Hematopoietic multipotent progenitor cell treated with erythropoietin and hydrocortisone succinate and interleukin-3 and kit ligand, for 4 days (in vitro differentiated cells): ENCODE results near the gene ATP1A3.
"Not testable (repeated sequence)": the region's sequence is repeated elsewhere in the genome, so short reads cannot be mapped to it uniquely, and the experiment has no call there.

Source experiments
- DNase-seq: peaks from one replicate; pipeline ENCODE4 v3.0.0-alpha.2; 2015

Gene ATP1A3

GRCh38 chr19:41944336-41944735 is 49.7 kb downstream of the ATP1A3 start:
- DNase-seq, result no peak

GRCh38 chr19:41941410-41942202 is 52.4 kb downstream of the ATP1A3 start:
- DNase-seq, result no peak

DNA sequence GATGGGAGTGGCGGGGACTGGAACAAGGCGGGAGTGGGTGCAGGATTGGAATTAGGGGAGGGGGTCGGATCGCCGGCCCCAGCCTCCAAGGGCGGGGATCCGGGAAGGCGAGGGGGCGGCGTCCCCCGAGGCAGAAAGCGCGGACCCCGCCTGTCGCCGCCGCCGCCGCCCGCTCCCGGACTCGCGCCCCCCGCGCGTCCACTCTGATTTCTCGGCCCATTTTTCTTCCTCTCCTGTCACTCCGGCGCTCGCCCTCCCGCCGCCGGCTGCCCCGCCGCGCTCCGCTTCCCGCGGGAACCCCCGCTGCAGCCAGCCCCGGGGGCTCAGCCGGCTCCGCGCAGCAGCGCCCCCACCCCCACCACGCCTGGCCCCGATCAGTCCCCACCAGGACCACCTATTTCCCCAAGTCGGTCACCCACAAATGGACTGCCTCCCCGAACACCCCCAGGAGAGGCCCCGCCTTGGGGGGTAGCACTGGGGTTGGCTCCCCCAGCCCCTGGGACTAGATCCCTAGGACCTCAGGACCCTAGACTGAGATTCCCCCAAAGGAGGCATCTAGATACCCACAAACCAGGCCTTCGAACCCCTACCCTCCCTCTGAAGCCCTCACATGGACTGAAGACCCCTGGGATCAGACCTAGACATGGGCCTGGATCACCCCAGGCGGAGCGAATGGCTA is 53.2 kb downstream of the ATP1A3 start:
- DNase-seq, result no peak

DNA sequence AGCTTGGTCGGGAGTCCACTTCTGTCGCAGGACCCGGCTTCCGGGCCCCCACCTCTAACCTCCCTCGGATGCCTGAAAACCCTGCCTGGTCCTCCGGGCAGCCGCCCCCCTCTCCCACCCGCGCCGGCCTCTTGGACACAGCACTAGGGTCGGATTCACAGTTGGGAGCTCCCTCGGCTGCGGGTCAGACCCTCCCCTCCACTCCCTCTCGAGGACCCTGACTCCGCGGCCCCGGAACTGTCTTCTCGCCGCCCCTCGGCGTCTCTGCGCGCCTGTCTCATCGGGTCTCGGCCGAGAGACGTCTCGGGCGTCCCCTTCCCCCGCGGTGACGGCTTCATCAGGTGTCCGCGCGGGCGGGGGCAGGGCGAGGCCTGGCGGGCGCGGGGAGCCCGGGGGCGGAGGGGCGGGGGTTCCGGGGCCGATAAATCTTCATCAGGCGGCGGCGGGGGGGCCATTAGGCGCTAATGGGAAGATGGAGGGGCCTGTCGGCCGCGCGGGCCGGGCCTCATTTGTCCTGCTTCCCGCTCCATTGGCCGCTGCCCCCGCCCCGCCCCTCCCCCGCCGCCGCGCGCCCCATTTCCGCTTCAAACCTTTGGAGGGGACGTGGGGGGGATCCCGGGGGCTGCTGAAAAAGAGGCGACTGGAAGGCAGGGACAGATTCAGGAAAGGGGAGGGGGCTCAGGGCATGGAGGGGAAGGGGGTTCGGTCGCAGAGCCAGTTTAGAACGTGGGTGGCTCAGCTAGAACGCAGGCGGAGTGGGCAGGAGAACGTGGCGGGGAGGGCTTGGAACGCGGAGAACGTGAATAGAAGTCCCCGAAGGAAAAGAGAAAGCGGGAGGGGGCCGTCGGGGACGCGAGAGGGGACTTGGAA is 53.9 kb downstream of the ATP1A3 start:
- DNase-seq, result no peak

DNA sequence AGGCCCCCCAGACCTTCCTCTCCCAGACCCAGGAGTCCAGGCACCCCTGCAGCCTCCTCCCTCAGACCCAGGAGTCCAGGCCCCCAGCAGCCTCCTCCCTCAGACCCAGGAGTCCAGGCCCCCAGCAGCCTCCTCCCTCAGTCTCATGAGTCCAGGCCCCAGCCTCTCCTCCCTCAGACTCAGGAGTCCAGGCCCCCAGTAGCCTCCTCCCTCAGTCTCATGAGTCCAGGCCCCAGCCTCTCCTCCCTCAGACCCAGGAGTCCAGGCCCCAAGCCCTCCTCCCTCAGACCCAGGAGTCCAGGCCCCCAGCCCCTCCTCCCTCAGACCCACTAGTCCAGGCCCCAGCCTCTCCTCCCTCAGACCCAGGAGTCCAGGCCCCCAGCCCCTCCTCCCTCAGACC is 54.8 kb downstream of the ATP1A3 start:
- not testable (repeated sequence) for DNase-seq

DNA sequence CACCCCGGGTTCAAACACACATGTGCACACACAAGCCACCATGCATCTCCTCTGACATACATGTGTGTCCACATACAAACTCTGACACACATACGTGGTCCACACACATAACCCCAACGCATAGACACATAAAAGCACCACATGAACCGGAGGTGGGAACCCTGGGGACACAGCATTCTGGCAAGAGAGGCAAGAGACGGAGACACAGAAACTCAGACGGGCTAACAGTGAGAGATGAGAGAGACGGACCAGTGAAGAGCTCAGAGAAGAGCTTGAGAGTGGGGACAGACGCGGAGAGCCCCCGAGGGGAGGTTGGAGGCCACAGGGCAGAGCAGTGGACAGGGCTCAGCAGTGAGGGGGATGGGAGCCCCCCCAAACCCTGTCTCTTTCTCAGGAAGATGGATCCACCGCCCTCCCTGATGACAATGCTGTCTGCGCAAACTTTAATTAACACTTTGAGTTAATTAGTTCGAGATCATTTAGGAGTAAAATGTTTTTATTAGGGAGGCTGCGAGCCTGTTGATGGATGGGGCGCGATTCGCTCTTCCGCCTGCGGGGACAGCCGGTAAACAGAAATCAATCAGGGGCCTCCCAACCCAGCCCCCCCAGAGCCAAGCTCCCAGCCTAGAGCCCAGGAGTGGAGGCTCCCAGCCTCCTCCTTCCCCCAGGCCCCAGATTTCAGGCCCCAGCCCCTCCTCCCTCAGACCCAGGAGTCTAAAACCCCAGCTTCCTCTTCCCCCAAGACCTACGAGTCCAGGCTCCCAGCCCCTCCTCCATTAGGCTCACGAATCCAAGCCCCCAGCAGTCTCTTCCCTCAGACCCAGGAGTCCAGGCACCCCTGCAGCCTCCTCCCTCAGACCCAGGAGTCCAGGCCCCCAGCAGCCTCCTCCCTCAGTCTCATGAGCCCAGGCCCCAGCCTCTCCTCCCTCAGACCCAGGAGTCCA is 56.2 kb downstream of the ATP1A3 start:
- peak; percentile 49 for DNase-seq

- no peak for DNase-seq
Measured at GRCh38 chr19:41936961-41937360, 57.1 kb downstream of the ATP1A3 start.

DNA sequence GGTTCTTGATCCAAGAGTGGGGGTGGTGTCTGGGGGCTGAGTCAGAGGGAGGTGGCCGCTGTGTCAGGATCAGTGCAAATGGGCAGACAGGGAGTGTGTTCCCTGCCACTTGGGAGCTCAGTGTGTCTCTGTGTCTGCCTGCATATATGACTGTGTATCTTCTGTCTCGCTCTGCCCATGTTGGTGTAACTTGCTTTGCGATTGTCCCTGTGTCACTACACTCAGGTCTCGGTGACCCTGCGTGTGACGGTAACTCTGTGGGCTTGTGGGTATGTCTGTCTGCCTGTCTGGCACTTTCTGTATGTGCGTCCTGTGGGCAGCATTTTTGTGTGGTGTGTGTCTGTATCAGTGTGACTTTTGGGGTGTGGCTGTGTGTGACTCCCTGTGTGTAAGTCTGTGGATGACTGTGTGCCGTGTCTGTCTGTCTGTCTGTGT is 57.6 kb downstream of the ATP1A3 start:
- no peak for DNase-seq

GRCh38 chr19:41935760-41936415 is 58.1 kb downstream of the ATP1A3 start:
- DNase-seq, result no peak

GRCh38 chr19:41934849-41935374 is 59.1 kb downstream of the ATP1A3 start:
- DNase-seq, result peak; percentile 83

DNA sequence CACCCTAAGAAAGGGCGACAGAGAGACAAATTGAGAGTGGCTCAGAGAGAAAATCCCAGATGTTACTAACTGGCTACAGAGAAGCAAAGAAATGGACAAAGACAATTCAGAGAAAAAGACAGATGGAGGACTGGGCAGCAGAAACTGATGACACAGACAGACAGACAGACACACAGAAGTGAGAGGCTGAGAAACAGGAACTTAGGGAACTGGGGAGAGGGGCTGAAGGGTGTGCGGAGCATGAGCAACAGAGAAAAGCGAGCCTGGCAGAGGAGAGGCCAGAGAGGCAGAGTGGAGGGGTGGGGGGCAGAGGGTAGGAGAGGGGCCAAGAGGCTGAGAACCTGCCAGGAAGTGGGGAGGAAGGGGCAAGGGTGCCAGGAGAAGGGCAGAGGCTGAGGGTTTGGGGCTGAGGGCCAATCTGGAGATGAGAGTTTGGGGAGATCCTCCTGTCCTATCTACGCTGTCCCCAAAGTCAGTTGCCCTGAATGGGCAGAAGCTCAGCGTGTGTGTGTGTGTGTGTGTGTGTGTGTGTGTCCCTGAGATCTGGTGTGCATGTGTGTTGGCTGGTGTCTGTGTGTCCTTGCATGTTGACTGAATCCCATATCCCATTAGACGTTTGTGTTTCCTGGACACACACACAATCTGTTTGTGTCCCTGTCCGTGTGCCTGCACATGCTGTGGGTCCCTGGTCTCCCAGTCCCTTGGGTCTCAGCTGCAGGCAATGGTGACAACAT is 60.2 kb downstream of the ATP1A3 start:
- peak; percentile 49 for DNase-seq

GRCh38 chr19:41932720-41933332 is 61.2 kb downstream of the ATP1A3 start:
- DNase-seq, result no peak

- DNase-seq, result no peak
Measured at GRCh38 chr19:41932259-41932719, 61.7 kb downstream of the ATP1A3 start.

DNA sequence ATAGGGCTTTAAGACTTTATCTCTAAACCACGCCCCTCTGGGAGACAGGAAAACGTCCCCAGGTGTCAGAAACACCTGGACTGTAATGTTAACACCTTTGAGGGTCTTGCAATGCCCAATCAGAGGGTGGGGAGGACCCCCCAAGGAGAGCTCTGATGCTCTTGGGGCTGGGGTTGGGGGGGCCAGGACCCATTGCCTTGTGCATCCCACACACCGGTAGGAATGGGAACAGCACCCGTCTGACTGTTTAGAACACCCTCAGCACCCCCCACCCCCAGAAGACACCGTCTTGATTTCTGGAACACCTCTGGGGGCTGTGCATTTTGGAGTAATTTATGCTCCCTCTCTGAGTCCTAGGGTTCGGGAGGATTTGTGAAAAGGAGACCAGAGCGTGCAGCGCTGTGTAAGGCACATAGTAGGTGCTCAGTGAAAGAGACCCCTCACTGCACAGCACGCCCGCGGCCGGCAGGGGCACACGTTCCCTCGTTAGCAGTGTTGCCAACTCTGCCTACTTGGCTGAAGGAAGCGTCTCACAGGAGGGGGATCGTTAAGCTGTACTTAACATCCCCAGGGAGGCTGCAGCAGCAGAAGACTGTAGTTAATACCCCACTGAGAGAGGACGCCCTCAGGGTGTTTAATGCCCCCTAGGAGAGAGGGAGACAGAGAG is 63.0 kb downstream of the ATP1A3 start:
- DNase-seq, result peak; percentile 58

GRCh38 chr19:41930322-41930722 is 63.7 kb downstream of the ATP1A3 start:
- DNase-seq, result no peak

DNA sequence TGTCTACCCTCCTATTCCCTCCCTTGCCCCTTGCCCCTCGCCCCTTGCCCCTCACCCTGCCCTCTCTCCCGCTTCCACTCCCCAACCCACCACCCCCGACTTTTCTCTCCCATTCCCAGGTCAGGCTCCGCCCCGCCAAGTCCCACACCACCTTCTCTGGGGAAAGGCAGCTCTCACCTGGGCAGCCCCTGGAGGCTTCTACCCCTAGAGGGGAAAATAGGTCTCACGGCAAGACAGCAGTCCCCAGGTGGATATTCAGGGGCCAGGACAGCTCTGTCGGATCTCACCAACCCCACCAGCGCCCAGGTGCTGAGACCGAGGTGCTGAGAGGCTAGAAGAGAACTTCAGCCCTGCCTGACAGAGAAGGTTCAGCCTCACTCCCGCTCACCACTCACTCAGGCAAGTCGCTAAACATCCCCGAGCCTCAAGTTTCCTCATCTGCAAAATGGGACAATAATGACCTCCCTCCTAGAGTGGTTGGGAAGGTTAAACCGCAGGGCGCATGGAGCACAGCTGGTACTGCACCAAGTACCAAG is 64.4 kb downstream of the ATP1A3 start:
- DNase-seq, result no peak

- peak; percentile 59 for DNase-seq
Measured at GRCh38 chr19:41928754-41929535, 65.1 kb downstream of the ATP1A3 start.

- DNase-seq, result peak; percentile 46
Measured at GRCh38 chr19:41928221-41928683, 65.8 kb downstream of the ATP1A3 start, which contains the start of gene ERFL. Gene ERFL, minus strand, starts transcription at chr19:41928449. Its CDS starts 15,530 bp downstream, at chr19:41912919.
